Sciatic nerve (tissue), 2 donors: ENCODE measurements around the gene APOBEC3B. TPM values are rescaled to one million over a fixed set of nuclear protein-coding genes. Genes with fewer than 3 reads are reported as not detected.
"Not testable (repeated sequence)": the region's sequence is repeated elsewhere in the genome, so short reads cannot be mapped to it uniquely, and the experiment has no call there.

Experiments used
- ATAC-seq: fragments of 200-7000 bp; cut with Tn5 transposase; one replicate; pipeline ENCODE4 v1.9.1; 2020; ENCODE audit warnings: mild to moderate bottlenecking, moderate library complexity
- DNase-seq: peaks from one replicate; pipeline ENCODE4 v3.0.0-alpha.2; 2020; ENCODE audit warnings: low spot score
- intact Hi-C: fragments of 100-400 bp; cut with DNase I; formaldehyde crosslinking; loops from one replicate; pipeline ENCODE4 v1.14.2; 2022
- total RNA-seq: library from RNA; stranded (reverse); fragmentation: NEBNext Ultra II Directional; extraction: Animal tissue kit (Norgen Biotek cat#: 25700); gene quantifications from one replicate; pipeline ENCODE4 v1.2.1, GENCODE V29; 2021
- donor health status: DM: no; HTN: no; CAD: no.
- donor health status: DM: no; HTN: no; CAD: no.

Gene APOBEC3B
- total RNA-seq, 1 donor from 2014 or later = 2.2 TPM

DNA sequence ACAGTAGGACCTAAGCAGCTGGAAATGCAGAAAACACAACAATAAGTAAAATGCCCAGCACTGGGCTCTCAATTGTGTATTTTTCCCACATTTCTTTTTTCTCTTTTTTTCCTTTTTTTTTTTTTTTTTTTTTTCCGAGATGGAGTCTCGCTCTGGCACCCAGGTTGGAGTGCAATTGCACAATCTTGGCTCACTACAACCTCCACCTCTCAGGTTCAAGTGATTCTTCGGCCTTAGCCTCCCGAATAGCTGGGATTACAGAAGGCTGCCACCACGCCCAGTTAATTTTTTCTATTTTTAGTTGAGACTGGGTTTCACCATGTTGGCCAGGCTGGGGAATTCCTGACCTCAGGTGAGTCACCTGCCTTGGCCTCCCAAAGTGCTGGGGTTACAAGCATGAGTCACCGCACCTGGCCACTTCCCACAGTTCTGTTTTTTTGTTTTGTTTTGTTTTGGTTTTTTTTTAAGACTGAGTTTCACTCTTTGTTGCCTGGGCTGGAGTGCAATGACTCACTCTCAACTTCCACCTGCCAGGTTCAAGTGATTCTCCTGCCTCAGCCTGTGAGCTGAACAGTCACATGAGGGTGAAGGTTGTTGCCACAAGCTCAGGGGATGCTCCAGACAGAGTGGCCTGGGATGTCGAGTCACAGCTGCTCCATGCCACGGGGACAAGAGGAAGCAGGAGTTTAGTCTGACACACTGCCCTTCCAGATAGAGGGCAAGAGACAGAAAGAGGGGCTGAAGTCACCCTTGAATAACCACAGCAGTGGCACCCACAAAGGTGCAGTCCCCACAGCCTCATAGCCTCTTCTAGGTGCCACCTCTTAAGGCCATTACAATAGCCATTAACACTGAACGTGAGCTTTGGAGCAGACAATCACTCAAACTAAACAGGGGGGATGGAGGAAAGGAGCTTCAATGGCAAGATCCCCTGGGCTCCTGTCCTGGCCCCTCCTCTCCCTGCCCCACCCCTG lies 2.9 kb downstream of the APOBEC3B start:
- ATAC-seq, intact Hi-C loops: not testable (repeated sequence)

GRCh38 chr22:38986629-38987028 lies 4.5 kb downstream of the APOBEC3B start:
- intact Hi-C loops = no loop called here
- no peak for DNase-seq
- no peak for ATAC-seq

More for the DNA sequence above, 2.9 kb downstream of the APOBEC3B start:
- not testable (repeated sequence) for DNase-seq

- DNase-seq = no peak
- intact Hi-C loops = no loop called here
- ATAC-seq = no peak
Measured at GRCh38 chr22:38987171-38987895, 5.2 kb downstream of the APOBEC3B start.

GRCh38 chr22:38989466-38989865 lies 7.3 kb downstream of the APOBEC3B start:
- DNase-seq = no peak
- intact Hi-C loops = no loop called here
- ATAC-seq = no peak

DNA sequence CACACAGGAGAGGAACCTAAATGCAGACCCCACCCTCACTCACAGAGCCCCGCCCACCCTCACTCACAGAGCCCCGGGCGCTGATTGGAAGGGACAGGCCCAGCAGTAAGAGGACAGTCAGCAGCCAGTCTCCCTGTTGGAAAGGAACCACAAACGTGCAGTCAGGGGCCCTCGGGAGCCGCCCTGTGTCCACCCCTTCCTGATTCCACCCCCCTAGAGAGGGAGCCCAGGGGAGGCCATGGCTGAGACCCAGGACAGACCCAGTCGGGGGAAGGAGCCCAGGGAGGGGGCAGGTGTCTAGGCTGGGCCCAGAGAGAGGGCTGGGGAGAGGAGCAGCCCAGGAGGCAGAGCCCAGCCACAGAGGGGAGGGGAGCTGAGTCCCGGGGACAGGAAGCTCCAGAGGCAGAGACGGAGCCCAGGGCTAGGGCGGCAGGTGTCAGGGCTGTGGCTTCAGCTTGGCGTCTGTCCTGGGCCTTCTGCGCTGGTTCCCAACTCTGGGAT lies 10.8 kb downstream of the APOBEC3B start:
- ATAC-seq = peak; percentile 53
- DNase-seq = not testable (repeated sequence)
- intact Hi-C loops = loop anchor here (1.0 kb wide), 1 partner anchor 34 kb away; no protein-coding TSS in a partner anchor

DNA sequence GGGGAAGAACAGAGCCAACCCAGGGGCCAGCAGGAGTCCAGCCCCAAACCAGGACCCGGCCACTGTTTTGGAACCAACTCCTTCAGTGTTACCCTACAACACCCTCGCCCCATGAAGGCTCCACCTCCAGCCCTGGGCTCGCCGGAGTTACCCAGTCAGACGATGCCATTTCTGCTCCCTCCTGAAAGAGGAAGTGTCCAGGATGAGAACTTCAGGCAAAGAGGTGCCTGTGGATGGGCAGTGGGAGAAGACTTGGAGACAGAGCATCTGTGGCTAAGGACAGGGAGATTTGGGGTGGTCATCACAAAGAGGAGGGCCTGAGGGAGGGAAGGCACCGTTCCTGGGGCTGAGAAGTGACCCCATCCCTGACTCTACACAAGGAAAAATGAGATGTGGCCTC lies 14.0 kb downstream of the APOBEC3B start:
- intact Hi-C loops = no loop called here

DNA sequence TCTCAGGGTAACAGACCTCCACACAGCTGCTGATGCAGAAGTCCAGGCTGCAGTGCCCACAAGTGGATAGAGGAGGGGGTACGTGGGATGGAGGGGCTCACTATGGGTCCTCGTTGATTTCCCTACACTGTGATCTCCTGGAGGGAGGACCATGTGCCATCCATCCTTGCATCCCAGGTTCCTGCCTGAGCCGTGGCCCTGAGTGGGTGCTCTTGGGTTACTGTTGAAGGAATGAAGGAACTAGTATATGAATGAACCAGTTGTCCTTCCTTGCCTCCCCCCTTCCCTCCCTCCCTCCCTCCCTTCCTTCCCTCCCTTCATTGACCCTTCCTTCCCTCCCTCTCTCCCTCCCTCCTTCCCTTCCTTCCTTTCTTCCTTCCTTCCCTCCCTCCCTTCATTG lies 15.4 kb downstream of the APOBEC3B start:
- intact Hi-C loops = no loop called here
- DNase-seq (no peak), ATAC-seq (no peak)

More for the DNA sequence above, 14.0 kb downstream of the APOBEC3B start:
- ATAC-seq (no peak), DNase-seq (no peak)

DNA sequence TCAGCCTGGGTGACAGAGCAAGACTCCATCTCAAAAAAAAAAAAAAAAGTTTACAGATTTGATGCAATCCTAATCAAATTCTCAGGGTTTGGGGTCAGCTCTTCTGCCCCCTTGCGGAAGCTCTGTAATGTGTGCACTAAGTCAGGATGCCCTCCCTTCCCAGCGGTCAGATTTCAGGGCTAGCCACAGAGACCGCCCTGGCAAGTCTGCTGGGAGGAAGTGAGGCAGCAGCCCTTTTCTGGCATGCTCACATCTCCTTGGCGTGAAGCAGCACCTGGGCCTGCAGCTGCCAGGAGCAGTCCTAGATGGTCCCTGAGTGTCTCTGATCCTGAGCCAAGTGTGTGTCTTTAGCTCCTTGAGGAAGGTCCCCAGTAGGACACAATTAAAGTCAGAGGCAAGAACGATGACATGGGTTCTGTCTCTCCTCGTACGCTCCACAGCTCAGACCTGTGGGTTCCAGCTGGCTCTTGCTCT lies 21.1 kb downstream of the APOBEC3B start:
- intact Hi-C loops = no loop called here
- ATAC-seq = peak; percentile 95

DNA sequence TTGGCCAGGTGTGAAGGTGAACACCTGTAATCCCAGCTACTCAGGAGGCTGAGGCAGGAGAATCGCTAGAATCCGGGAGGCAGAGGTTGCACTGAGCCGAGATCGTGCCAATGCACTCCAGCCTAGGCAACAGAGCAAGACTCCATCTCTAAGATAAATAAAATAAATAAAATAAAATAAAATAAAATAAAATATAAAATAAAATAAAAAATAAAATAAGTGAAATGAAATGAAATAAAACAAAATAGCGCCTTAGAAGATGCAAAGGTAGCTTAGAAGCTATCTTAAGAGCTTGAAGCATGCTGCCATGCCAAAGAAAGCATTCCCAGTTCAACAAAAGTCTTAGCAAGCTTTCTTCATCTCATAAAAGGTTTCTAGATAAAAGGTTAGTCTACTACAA lies 25.0 kb downstream of the APOBEC3B start:
- intact Hi-C loops = no loop called here
- DNase-seq (no peak), ATAC-seq (no peak)

More for the DNA sequence above, 21.1 kb downstream of the APOBEC3B start:
- DNase-seq = peak; percentile 87

DNA sequence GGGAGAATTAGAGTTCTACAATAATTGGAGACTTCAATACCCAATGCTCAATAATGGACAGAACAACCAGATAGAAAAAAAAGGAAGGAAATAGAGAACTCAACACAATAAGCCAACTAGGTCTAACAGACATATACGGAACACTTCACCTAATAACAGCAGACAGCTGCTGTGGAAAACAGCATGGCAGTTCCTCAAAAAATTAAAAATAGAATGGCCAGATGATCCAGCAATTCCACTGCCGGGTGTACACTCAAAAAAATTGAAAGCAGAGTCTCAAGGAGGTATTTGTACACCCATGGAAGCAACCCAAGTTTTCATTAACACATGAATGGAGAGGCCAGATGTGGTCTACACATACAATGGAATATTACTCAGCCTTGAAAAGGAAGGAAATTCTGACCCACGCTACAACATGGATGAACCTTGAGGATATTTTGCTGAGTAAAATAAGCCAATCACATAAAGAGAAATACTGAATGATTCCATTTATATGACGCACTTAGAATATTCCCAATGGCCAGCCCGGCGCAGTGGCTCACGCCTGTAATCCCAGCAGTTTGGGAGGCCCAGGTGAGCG lies 26.2 kb downstream of the APOBEC3B start:
- intact Hi-C loops, DNase-seq: not testable (repeated sequence)
- ATAC-seq = peak; percentile 25

GRCh38 chr22:39010946-39011345 lies 28.8 kb downstream of the APOBEC3B start:
- intact Hi-C loops = loop anchor here (10.0 kb wide), 1 partner anchor 146 kb away; no protein-coding TSS in a partner anchor
- ATAC-seq = no peak
- DNase-seq = no peak

DNA sequence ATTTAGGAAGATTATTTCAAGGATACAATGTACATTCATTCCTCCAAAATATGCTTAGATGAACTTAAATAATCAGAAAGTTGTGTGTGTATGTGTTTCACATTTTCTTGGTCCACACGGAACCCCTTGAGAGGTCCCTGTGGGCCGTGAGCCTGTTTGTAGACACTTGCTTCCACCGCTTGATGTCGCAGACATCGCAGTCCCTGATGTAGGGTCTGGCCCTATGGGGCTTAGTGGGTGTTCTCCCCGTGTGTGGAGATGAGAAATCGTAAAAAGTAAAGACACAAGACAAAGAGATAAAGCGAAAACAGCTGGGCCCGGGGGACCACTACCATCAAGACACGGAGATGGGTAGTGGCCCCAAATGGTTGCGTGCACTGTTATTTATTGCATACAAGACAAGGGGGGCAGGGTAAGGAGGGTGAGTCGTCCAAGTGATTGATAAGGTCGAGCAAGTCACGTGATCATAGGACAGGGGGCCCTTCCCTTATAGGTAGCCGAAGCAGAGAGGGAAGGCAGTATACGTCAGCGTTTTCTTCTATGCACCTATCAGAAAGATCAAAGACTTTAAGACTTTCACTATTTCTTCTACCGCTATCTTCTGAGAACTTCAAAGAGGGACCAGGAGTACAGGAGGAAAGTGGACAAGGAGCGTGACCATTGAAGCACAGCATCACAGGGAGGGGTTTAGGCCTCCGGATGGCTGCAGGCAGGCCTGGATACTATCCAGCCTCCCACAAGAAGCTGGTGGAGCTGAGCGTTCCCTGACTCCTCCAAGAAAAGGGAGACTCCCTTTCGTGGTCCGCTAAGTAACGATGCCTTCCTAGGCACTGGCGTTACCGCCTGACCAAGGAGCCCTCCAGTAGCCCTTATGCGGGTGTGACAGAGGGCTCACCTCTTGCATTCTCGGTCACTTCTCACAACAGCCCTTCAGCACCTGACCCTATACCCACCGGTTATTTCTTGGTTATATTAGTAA lies 30.7 kb downstream of the APOBEC3B start:
- intact Hi-C loops = loop anchor here (10.0 kb wide), 1 partner anchor 148 kb away; no protein-coding TSS in a partner anchor
- no peak for DNase-seq
- no peak for ATAC-seq

DNA sequence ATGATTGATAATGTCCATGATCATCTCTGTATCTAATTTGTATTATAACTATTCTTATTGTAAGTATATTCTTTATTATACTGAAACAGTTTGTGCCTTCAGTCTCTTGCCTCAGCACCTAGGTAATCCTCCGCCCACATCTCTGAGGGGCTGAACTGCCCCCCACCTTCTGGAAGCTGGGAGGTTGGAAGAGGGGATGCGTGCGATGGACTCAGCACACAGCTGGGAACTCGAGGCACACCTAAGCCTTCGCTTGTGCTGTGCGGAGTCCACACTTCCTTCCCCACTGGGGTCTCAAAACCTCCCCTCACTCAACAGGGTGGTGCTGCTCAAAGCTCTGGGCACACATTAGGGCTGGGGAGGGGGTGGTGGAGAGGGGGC lies 31.4 kb downstream of the APOBEC3B start:
- not testable (repeated sequence) for DNase-seq, ATAC-seq
- intact Hi-C loops = loop anchor here (10.0 kb wide), 1 partner anchor 149 kb away; no protein-coding TSS in a partner anchor

- peak; percentile 86 for DNase-seq
- intact Hi-C loops = loop anchor here (10.0 kb wide), 1 partner anchor 149 kb away; no protein-coding TSS in a partner anchor
- peak; percentile 97 for ATAC-seq
Measured at GRCh38 chr22:39013942-39014722, 32.0 kb downstream of the APOBEC3B start, which contains the start of gene APOBEC3C. Gene APOBEC3C (plus strand): TSS chr22:39014257. CDS start chr22:39014363, 106 bp downstream.

DNA sequence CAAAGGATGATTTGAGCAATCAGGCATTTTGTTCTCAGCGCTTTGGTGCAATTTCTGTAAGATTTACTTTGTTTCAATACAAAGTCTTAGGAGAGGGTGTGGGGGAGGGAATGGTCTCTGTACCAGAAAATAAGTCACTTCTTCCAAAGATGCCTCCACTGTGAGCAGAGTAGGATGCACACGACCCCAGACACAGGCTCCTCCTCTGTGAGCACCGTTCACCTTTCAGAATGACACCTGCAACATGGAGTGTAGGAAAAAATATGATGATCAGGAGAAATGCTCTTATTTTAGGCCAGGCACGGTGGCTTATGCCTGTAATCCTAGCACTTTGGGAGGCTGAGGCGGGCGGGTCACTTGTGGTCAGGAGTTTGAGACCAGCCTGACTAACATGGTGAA lies 32.6 kb downstream of the APOBEC3B start:
- DNase-seq = not testable (repeated sequence)
- intact Hi-C loops = loop anchor here (10.0 kb wide), 1 partner anchor 150 kb away; no protein-coding TSS in a partner anchor
- peak; percentile 2 for ATAC-seq

DNA sequence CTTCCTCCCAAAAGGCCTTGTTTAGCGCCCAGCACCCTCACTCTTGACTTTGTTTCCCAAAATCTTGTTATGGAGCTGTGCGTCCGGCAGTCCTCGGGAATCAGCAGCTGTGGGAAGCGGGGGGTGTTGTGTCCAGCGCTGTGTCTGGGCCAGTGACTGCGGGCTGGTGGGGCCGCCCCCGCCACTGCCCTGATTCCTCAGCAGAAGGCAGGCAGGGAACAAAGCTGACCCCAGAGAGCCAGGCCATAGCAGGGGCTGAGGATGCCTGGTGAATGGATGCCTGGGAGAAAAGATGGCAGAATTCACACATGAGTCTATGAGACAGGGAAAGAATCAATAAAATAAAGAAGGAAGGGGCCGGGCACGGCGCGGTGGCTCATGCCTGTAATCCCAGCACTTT lies 34.4 kb downstream of the APOBEC3B start:
- ATAC-seq = no peak
- DNase-seq = no peak
- intact Hi-C loops = loop anchor here (10.0 kb wide), 1 partner anchor 152 kb away; no protein-coding TSS in a partner anchor
